SIG-M5 treated with dmso at 0.1 percent for 504 hours (cell line): ENCODE results near the gene SRRD.
A peak's percentile ranks its signal among the peaks of the same experiment; 100 is the strongest.
"Not testable (repeated sequence)": the region's sequence is repeated elsewhere in the genome, so short reads cannot be mapped to it uniquely, and the experiment has no call there.

Experiments used
- DNase-seq: peaks from one replicate; lab custom pipeline; 2025; ENCODE audit not compliant: unreplicated experiment; lab: John Stamatoyannopoulos, UW

SRRD gene

DNA sequence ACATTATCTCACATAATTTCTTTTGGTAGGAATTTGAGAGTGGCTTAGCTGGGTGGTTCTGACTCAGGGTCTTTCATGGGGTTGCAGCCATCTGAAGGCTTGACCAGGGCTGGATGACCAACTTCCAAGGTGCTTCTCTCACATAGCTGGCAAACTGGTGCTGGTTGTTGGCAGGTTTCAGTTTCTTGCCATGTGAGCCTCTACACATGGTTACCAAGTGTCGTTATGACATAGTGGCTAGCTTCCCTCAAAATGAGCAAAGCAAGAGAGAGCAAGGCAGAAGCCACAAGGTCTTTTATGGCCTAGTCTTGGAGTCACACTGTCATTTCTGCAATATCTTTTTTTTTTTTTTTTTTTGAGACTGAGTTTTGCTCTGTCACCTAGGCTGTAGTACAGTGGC, 32.8 kb downstream of the SRRD start:
- no peak for DNase-seq

DNA sequence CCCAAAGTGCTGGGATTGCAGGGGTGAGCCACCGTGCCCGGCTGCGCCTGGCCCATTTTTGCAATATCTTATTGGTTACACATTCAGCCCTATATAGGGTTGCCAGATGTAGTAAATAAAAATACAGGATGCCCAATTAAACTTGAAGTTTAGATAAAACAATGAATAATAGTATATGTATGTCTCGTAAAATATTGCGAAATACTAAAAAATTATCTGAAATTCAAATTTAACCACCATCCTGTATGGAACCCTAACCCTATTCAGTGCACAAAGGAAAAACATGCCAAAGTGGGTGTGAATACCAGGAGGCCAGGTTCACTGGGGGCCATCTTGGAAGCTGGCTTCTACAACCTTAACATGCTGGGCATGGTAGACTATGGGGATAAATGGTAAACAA, 33.8 kb downstream of the SRRD start:
- no peak for DNase-seq

DNA sequence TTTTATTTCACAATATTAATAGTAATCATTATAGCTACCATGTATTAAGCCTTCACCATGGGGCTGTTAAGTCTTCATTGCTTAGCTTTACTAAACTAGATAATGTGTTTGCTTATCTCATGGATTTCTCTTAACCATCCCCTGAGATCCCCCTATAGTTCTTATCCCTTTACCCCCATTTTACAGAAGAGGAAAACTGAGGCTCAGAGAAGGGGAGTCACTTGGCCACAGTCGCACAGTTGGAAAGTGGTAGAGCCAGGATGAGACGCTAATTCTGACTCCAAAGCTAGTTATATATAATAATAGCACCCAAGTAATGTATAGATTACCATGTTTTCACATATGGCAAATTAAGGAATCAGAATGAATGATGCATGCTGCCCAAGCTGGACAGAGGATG, 38.3 kb downstream of the SRRD start:
- DNase-seq: no peak

- no peak for DNase-seq
Measured at GRCh38 chr22:26522592-26522991, 38.9 kb downstream of the SRRD start.

- no peak for DNase-seq
Measured at GRCh38 chr22:26524870-26525269, 41.2 kb downstream of the SRRD start.

- DNase-seq: no peak
Measured at GRCh38 chr22:26525946-26526564, 42.4 kb downstream of the SRRD start.

DNA sequence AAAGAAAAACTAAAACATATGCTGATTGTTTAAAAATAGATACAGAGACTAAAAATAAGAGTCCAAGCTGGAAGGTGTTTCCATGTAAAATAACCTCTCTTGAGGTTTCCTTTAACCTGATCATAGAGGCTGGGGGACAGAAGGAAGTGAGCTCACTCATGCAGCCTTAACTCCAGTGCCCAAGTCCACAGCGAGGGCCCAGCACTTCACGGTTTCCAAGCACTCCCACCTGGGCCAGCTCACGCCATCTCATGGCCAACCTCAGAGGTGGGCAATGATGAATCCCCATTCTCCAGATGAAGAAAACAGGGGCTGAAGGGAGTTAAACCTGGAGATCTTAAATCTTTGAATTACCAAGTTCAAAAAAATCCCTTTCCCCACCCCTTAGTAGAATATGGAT, 43.5 kb downstream of the SRRD start:
- no peak for DNase-seq

DNA sequence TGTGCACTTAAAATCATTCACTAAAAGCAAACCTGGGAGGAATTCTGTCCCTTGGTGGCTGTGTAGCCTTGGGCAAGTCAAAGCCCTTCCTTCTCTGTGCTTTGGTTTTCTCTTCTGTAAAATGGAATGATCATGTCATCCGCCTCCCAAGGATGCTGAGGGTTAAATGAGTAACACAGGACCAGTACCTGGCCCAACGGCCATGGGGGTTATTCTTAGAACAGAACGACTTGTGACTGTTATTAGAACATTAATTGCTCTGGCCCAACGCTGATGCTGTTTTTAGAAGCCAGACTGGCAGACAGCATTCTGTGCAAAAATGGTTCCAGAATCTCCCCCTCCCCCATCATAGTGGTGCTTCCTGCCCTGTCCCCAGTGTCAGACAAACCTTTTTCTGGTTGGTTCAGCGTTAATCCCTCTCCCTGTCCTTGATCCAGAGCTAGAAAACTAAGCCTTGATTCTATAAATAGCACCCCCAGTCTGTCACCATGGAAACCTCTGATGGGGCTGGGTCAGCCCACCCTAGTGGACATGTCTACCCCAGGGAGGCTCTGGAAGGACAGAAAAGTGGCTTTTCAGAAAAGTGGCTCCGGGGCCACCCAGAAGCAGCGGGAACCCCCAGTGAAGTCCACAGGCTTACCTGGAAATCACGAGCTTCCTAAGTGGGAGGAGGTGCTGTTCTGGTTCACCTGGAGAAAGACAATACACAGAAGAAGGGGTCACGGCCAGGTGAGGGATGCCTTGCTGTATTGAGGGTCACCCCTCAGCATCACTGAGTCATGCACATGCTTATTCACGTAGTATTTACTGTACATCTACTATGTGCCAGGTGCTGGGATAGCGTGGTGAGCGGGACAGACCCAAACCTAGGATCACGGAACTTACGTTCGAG, 44.1 kb downstream of the SRRD start:
- no peak for DNase-seq

GRCh38 chr22:26528518-26528917, 44.8 kb downstream of the SRRD start:
- DNase-seq: not testable (repeated sequence)

DNA sequence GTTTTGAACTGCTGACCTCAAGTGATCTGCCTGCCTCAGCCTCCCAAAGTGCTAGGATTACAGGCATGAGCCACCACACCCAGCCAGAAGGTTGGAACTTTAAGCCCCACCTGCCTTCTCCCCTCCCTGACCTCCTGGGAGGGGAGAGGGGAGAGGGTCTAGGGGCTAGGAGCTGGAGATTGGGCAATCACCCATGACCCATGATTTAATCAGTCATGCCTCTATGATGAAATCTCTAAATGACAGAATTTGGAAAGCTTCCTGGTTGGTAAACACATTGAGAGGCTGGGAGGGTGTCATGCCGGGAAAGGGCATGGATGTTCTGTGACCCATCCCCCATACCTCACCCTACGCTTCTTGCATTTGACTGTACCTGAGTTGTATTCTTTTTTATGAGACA, 45.7 kb downstream of the SRRD start:
- peak; percentile 22 for DNase-seq

GRCh38 chr22:26534171-26534855, 50.6 kb downstream of the SRRD start:
- no peak for DNase-seq

DNA sequence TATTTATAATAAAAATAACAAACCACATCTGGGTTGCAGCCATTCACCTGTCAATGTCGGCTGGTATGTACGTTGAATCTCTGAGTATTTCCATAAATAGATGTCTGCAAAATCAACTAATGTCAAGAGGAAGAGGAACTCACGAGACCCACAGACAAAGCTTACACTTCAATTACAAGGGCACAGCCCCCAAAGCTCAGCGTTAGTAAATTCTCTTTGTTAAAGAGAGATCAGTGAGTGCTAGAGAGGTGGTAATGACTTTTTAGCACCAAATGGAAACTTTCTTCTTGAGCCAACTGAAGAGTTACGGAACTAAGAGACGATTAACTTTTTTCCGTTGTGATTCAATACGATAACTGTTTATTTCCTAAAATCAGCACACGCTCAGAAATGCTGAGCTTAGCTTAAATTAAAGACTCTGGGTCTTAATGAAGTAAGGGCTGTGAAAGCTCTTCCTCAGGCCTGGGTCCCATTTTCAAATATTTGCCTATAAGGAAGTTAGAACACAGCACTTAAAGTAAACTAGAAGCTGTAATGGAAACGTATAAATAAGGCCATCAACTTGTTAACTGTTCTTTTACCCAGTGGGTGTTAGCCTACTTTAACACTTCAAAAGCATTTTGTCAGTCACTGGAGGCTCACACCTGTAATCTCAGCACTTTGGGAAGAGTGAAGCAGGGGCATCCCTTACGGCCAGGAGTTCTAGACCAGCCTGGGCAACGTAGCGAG, 51.4 kb downstream of the SRRD start:
- no peak for DNase-seq

DNA sequence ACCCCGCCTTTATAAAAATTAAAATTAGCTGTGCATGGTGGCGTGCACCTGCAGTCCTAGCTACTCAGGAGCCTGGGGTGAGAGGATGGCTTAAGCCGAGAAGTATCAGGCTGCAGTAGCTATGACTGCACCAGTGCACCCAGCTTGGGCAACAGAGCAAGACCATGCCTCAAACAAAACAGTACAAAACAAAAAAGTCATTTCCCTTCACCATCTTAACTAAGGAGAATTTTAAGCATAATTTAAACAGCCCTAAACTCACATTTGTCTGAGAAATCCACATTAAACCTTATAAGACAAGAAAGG, 51.9 kb downstream of the SRRD start:
- no peak for DNase-seq

GRCh38 chr22:26536056-26536761, 52.5 kb downstream of the SRRD start:
- no peak for DNase-seq

DNA sequence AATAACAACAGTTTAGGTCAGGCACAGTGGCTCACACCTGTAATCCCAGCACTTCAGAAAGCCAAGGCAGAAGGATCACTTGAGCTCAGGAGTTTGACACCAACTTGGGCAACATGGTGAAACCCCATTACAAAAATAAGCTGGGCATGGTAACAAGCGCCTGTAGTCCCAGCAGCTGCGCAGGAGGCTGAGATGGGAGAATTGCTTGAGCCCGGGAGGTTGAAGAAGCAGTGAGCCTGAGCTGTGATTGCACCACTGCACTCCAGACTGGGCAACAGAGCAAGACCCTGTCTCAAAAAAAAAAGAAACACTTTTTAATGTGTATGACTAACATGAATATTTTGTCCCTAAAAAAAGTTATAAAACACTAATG, 53.1 kb downstream of the SRRD start:
- no peak for DNase-seq

- no peak for DNase-seq
Measured at GRCh38 chr22:26540119-26540518, 56.4 kb downstream of the SRRD start.

DNA sequence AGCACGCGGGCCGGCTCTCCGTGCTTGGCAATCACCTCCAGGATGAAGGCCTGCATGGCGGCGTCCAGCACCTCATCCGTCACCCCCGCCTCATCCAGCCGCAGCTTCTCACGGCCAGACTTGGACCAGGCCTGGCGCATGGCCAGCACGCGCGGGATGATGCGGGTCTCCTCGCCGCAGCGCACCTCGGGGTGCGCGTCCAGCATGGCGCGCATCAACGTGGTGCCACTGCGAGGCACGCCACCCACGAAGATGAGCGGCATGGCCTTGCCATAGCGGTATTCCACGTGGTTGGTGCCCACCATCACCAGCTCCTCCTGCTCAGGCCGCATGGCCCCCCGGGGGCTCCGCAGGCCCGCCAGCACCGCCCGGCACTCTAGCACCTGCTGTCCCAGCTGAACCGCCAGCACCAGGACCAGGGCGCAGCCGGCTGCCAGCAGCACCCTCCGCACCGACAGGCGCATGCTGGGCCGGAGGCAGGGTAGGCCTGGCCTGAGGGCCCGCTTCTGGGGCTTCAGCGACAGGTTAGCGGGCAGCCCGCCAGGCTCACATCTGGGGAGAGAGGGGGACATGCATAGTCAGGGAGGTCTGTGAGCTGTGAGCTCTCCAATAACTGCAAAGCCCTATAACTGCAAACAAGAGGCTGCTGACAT, 57.6 kb downstream of the SRRD start:
- DNase-seq: no peak

GRCh38 chr22:26542831-26543230, 59.2 kb downstream of the SRRD start:
- DNase-seq: no peak
